Loucy (cell line): ENCODE data around the gene TRAPPC2L.

Experiments used
- H2AFZ ChIP-seq: fragments of 200-600 bp; sonication (generic); 2 replicates; pipeline ENCODE4 v1.6.0; 2016; ENCODE audit warnings: antibody characterized with exemption, mild to moderate bottlenecking, low read length, moderate library complexity
- H3F3A ChIP-seq: fragments of 200-600 bp; 2 replicates; pipeline ENCODE4 v1.6.0; 2016; ENCODE audit warnings: antibody characterized with exemption, low read depth, mild to moderate bottlenecking
- H3K27me3 ChIP-seq: fragments of 200-600 bp; sonication (generic); 2 replicates; pipeline ENCODE4 v1.6.1; 2014; ENCODE audit warnings: low read length, mild to moderate bottlenecking; ENCODE audit not compliant: insufficient read depth, poor library complexity, severe bottlenecking
- H3K36me3 ChIP-seq: fragments of 200-600 bp; sonication (generic); 2 replicates; pipeline ENCODE4 v1.6.1; 2016; ENCODE audit warnings: low read length; ENCODE audit not compliant: insufficient read depth
- H3K4me1 ChIP-seq: fragments of 200-600 bp; sonication (generic); 2 replicates; pipeline ENCODE4 v1.5.1; 2014; ENCODE audit warnings: low read length, mild to moderate bottlenecking; ENCODE audit not compliant: insufficient read depth, poor library complexity, severe bottlenecking
- H3K4me2 ChIP-seq: fragments of 200-600 bp; sonication (generic); 2 replicates; pipeline ENCODE4 v1.6.0; 2014; ENCODE audit warnings: antibody characterized with exemption, low read length, low read depth, mild to moderate bottlenecking; ENCODE audit not compliant: poor library complexity, severe bottlenecking
- H3K4me3 ChIP-seq: fragments of 200-600 bp; sonication (generic); 2 replicates; pipeline ENCODE4 v1.5.1; 2014; ENCODE audit warnings: low read length, mild to moderate bottlenecking, mixed read lengths; ENCODE audit not compliant: poor library complexity, severe bottlenecking
- H3K79me2 ChIP-seq: fragments of 200-600 bp; sonication (generic); 2 replicates; pipeline ENCODE4 v1.6.1; 2014; ENCODE audit warnings: low read length; ENCODE audit not compliant: insufficient read depth
- H3K9ac ChIP-seq: fragments of 200-600 bp; sonication (generic); 2 replicates; pipeline ENCODE4 v1.6.0; 2014; ENCODE audit warnings: mild to moderate bottlenecking, low read depth, low read length, moderate library complexity; ENCODE audit not compliant: poor library complexity, severe bottlenecking
- H3K9me2 ChIP-seq: fragments of 200-600 bp; sonication (generic); replicated peaks from 2 replicates; pipeline ENCODE4 v1.6.1; 2016; ENCODE audit warnings: low read depth, low read length, mixed read lengths
- H3K9me3 ChIP-seq: fragments of 200-600 bp; sonication (generic); 2 replicates; pipeline ENCODE4 v1.6.1; 2014; ENCODE audit warnings: mild to moderate bottlenecking, antibody characterized with exemption, low read length, low read depth; ENCODE audit not compliant: insufficient read depth
- H4K20me1 ChIP-seq: fragments of 200-600 bp; sonication (generic); 2 replicates; pipeline ENCODE4 v1.6.0; 2014; ENCODE audit warnings: antibody characterized with exemption, low read length, mild to moderate bottlenecking; ENCODE audit not compliant: insufficient read depth, poor library complexity, severe bottlenecking
- CTCF ChIP-seq: fragments of 200-600 bp; sonication (generic); conservative IDR thresholded peaks from 2 replicates; pipeline ENCODE4 v1.5.1; 2014; ENCODE audit warnings: mild to moderate bottlenecking, antibody characterized with exemption, low read length
- EZH2phosphoT487 ChIP-seq: fragments of 200-600 bp; IDR thresholded peaks from 2 replicates; pipeline ENCODE4 v1.6.1; 2018; ENCODE audit warnings: antibody characterized with exemption, mild to moderate bottlenecking, moderate library complexity, borderline replicate concordance

Gene TRAPPC2L

GRCh38 chr16:88881675-88882357, 24.9 kb downstream of the TRAPPC2L start:
- TF ChIP-seq EZH2phosphoT487 (no peak), CTCF (no peak)
- Histone ChIP-seq H3K36me3 (peaks cover 54% of the 10 kb centered on the region; the same call in 1 of the 2 replicates), H2AFZ (no peak overlapping the region), H3K4me3 (no peak overlapping the region), H3K4me2 (no peak overlapping the region), H4K20me1 (no peaks in the 10 kb centered on the region), H3K27me3 (no peaks in the 10 kb centered on the region), H3K79me2 (no peaks in the 10 kb centered on the region), H3K9ac (no peak overlapping the region), H3F3A (no peaks in the 10 kb centered on the region), H3K9me2 (no peaks in the 10 kb centered on the region), H3K9me3 (no peaks in the 10 kb centered on the region), H3K4me1 (no peaks in the 10 kb centered on the region)

GRCh38 chr16:88882358-88883030, 25.6 kb downstream of the TRAPPC2L start:
- TF ChIP-seq EZH2phosphoT487 (no peak), CTCF (no peak)
- H3F3A ChIP-seq: no peaks in the 10 kb centered on the region
- no peak overlapping the region for H3K4me3 ChIP-seq
- no peaks in the 10 kb centered on the region for H3K79me2 ChIP-seq
- no peak overlapping the region for H3K4me2 ChIP-seq
- H4K20me1 ChIP-seq: no peaks in the 10 kb centered on the region
- H3K4me1 ChIP-seq: no peaks in the 10 kb centered on the region
- H3K27me3 ChIP-seq: no peaks in the 10 kb centered on the region
- H3K9me2 ChIP-seq: no peaks in the 10 kb centered on the region
- H3K9me3 ChIP-seq: no peaks in the 10 kb centered on the region
- no peak overlapping the region for H3K9ac ChIP-seq
- peaks cover 54% of the 10 kb centered on the region; the same call in 1 of the 2 replicates for H3K36me3 ChIP-seq
- no peak overlapping the region for H2AFZ ChIP-seq

- Histone ChIP-seq H3K4me3 (no peak overlapping the region), H4K20me1 (no peaks in the 10 kb centered on the region), H3K9me2 (no peaks in the 10 kb centered on the region), H3K36me3 (peaks cover 54% of the 10 kb centered on the region; the same call in 1 of the 2 replicates), H3K4me2 (no peak overlapping the region), H2AFZ (no peak overlapping the region), H3K9ac (no peak overlapping the region), H3K79me2 (no peaks in the 10 kb centered on the region), H3K27me3 (no peaks in the 10 kb centered on the region), H3F3A (no peaks in the 10 kb centered on the region), H3K4me1 (no peaks in the 10 kb centered on the region), H3K9me3 (no peaks in the 10 kb centered on the region)
- TF ChIP-seq CTCF (no peak), EZH2phosphoT487 (no peak)
These were observed 26.4 kb downstream of the TRAPPC2L start for GRCh38 chr16:88883117-88883895.
